GM12878 (cell line): ENCODE results near the gene ATXN8OS.

ENCODE experiments used
- FOXK2 ChIP-seq: fragments of 450-650 bp; IDR thresholded peaks from 2 replicates; pipeline ENCODE4 v1.6.1; 2017; ENCODE audit warnings: mild to moderate bottlenecking, moderate library complexity
- HCFC1 ChIP-seq: fragments of 150-350 bp; IDR thresholded peaks from 2 replicates; pipeline ENCODE4 v1.6.1; 2014; ENCODE audit warnings: low read length
- TF ChIP-seq, protein P1 (sequence below), 3 experiments: IDR thresholded peaks in 2 of 3; conservative IDR thresholded peaks in 1 of 3; 2 replicates each; pipeline ENCODE4 v1.5.1; 2011; ENCODE audit warnings: low read depth in 3 of 3, low read length in 3 of 3, mild to moderate bottlenecking in 3 of 3, control low read depth in 2 of 3, moderate library complexity in 2 of 3, inconsistent platforms in 1 of 3, mixed read lengths in 1 of 3; ENCODE audit not compliant: control insufficient read depth in 2 of 3, insufficient read depth in 1 of 3; ENCODE audit errors: extremely low read depth in 1 of 3

DNA sequence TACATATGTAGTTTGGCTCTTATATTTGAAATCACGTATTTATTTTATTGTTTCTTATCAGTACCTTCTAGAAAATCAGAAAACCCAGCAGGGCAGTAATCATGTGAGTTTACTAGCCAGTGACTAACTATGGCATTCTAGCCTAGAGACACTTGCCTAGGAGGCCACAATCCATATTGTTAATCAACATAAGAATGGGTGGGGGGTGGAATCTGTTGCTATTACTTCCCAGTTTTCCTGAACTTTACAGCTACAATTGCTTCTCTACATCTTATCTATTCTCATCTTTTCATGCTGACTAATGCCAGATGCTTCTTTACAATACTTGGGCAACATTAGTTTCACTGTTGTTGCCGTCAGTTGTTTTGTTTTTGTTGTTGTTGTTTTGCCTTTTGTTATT is 18.7 kb upstream of the ATXN8OS start:
- TF ChIP-seq, protein P1, sequence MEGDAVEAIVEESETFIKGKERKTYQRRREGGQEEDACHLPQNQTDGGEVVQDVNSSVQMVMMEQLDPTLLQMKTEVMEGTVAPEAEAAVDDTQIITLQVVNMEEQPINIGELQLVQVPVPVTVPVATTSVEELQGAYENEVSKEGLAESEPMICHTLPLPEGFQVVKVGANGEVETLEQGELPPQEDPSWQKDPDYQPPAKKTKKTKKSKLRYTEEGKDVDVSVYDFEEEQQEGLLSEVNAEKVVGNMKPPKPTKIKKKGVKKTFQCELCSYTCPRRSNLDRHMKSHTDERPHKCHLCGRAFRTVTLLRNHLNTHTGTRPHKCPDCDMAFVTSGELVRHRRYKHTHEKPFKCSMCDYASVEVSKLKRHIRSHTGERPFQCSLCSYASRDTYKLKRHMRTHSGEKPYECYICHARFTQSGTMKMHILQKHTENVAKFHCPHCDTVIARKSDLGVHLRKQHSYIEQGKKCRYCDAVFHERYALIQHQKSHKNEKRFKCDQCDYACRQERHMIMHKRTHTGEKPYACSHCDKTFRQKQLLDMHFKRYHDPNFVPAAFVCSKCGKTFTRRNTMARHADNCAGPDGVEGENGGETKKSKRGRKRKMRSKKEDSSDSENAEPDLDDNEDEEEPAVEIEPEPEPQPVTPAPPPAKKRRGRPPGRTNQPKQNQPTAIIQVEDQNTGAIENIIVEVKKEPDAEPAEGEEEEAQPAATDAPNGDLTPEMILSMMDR (IDR thresholded peaks at IDR 0.05 in 2 of 3, conservative IDR thresholded peaks at IDR 0.05 in 1 of 3; ENCODE audit: control insufficient read depth in 2 of 3, extremely low read depth in 1 of 3, insufficient read depth in 1 of 3, low read depth in 3 of 3, low read length in 3 of 3), result no peak
- no peak for TF ChIP-seq FOXK2
- TF ChIP-seq HCFC1, result no peak
